GM21619 (cell line): ENCODE results near the gene ZNF560.
"Not testable (repeated sequence)": the region's sequence is repeated elsewhere in the genome, so short reads cannot be mapped to it uniquely, and the experiment has no call there.

Experiments used
- ATAC-seq: cut with Tn5 transposase; IDR thresholded peaks from one replicate; pipeline ENCODE4 v1.9.1; 2021; ENCODE audit not compliant: unreplicated experiment

The ZNF560 gene

GRCh38 chr19:9498183-9498902 lies at the start of gene ZNF560:
TSS of gene ZNF560 (minus strand) at chr19:9498616. CDS start at chr19:9475313, 23,303 bp downstream.
- ATAC-seq, result no peak

GRCh38 chr19:9547870-9548269 lies 49.5 kb upstream of the ZNF560 start:
- ATAC-seq, result no peak

GRCh38 chr19:9541281-9541680 lies 42.9 kb upstream of the ZNF560 start:
- not testable (repeated sequence) for ATAC-seq

GRCh38 chr19:9539921-9540320 lies 41.5 kb upstream of the ZNF560 start:
- ATAC-seq, result not testable (repeated sequence)

GRCh38 chr19:9539201-9539600 lies 40.8 kb upstream of the ZNF560 start:
- not testable (repeated sequence) for ATAC-seq

- peak; percentile 77 for ATAC-seq
Observed at GRCh38 chr19:9538183-9539058, 40.0 kb upstream of the ZNF560 start, which contains the start of gene ZNF426. TSS of gene ZNF426 (minus strand) at chr19:9538645. CDS start at chr19:9536232, 2,413 bp downstream.

- no peak for ATAC-seq
Observed at GRCh38 chr19:9535934-9536333, 37.5 kb upstream of the ZNF560 start.

- ATAC-seq, result no peak
Observed at GRCh38 chr19:9531933-9532332, 33.5 kb upstream of the ZNF560 start.

GRCh38 chr19:9528757-9529336 lies 30.4 kb upstream of the ZNF560 start:
- no peak for ATAC-seq

GRCh38 chr19:9523885-9524474 lies 25.6 kb upstream of the ZNF560 start:
- no peak for ATAC-seq

GRCh38 chr19:9507285-9507684 lies 8.9 kb upstream of the ZNF560 start:
- ATAC-seq, result no peak

GRCh38 chr19:9500796-9501195 lies 2.4 kb upstream of the ZNF560 start:
- ATAC-seq, result no peak

GRCh38 chr19:9494096-9494495 lies 4.3 kb downstream of the ZNF560 start:
- no peak for ATAC-seq

- ATAC-seq, result no peak
Observed at GRCh38 chr19:9487016-9487415, 11.4 kb downstream of the ZNF560 start.

- no peak for ATAC-seq
Observed at GRCh38 chr19:9485140-9485539, 13.3 kb downstream of the ZNF560 start.

- no peak for ATAC-seq
Observed at GRCh38 chr19:9474975-9475374, 23.4 kb downstream of the ZNF560 start.

- ATAC-seq, result no peak
Observed at GRCh38 chr19:9467161-9467560, 31.3 kb downstream of the ZNF560 start.

GRCh38 chr19:9461938-9462337 lies 36.5 kb downstream of the ZNF560 start:
- no peak for ATAC-seq

GRCh38 chr19:9456018-9456689 lies 42.3 kb downstream of the ZNF560 start:
- no peak for ATAC-seq

- no peak for ATAC-seq
Observed at GRCh38 chr19:9453953-9454352, 44.5 kb downstream of the ZNF560 start.

GRCh38 chr19:9445037-9445436 lies 53.4 kb downstream of the ZNF560 start:
- ATAC-seq, result no peak
